ENCODE results near the gene PPIF. TPM values are rescaled to one million over a fixed set of nuclear protein-coding genes. Genes with fewer than 3 reads are reported as not detected.
A peak's percentile ranks its signal among the peaks of the same experiment; 100 is the strongest.

Gene PPIF
- total RNA-seq, 1 experiment from 2014 or later = 42.3 TPM

DNA sequence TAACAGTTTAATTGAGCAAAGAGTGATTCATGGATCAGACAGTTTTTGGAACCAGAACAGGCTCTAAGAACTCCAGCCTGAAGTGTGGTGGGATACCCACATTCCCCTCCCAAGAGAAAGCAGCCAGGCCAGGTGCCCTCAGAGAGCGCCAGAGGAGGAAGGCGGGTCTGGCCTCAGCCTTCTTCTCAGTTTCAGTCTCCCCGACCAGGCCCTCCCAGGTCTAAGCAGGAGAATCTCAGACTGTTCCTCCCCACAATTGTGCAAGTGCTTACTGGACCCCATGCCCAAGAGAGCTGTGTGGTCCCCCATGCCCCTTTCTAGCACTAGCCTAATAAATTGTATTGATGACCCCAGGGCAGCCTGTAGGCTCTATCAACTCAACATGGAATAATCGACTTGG is 25.6 kb downstream of the PPIF start:
- no peak for DNase-seq

DNA sequence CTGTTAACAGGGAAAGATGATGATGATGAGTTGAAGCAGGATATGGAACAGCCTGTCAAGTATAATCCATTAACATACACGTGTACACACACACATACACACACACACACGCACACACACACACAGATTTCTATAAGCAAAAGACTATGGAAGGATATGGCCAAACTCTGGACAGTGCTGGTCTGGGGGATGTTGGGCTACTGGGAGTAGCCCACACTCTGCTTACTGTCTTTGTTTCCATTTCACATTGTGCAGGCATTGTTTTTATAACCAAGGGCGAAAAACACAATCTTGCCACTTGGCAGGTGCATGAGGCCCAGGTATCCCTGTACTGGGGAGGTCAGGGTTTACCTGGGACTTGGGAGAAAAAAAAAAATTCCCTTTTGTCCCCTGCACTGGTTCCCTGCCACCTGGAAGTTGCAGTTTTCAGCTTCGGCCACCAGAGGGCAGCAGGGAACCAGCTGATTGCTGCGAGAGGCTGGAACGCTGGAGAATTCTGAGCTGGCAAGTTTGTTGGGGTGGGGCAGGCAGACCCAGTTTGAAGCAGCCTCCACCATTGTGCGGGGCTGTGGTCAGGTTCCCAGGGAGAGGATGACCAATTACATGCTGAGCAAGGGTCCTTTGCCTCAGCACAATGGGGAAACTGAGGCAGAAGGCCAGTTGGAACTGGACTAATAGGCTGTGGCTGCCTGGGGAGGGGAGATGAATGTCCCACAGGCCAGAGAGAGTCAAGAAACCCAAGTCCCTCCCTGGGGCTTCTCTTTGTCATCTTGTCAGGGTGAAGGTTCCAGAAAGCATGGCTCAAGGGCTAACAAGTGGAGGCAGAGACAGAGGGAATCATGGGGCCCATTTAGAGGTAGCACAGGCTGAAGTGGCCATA is 27.3 kb downstream of the PPIF start:
- Histone ChIP-seq H3K4me3 (no peak overlapping the region), H3K27me3 (no peaks in the 10 kb centered on the region)
- DNase-seq = peak; percentile 71

More for the DNA sequence above, 25.6 kb downstream of the PPIF start:
- Histone ChIP-seq H3K36me3 (no peaks in the 10 kb centered on the region), H3K27me3 (no peaks in the 10 kb centered on the region), H3K4me3 (no peak overlapping the region), H3K9me3 (peaks cover 16% of the 10 kb centered on the region)

DNA sequence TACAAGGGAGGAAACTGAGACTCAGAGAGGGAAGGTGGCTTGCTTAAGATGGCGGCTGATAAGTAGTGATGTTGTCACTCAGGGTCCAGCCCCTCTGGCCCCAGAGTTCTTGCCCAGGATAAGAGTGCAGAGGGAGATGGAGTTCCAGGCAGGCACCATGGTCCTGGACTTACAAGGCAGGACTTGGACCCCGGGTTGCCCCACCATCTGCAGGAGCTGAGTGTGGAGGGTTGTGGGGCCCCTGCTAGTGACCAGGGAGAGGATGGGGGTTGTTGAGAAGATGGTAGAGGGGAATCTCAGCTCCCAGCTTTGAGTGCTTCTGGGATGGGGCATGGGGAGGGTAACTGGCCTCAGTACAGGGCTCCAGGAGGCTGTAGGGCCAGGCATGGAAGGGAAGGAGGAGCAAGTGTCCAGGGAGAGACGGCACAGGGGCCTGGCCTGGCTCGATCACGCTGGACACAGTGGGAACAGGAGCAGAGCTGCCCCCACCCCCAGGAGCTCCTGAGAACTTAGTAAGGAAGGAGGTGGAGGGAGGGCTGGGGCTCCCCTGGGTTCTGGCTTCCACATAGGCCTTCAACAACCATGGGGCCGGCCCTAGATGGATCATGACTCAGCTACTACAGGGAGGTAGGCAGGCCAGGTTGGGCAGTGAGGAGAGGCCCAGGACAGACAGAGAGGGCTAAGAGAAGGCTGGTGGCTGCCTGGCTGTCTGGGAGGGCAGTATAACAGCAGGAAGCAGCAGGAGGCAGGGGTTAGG is 28.2 kb downstream of the PPIF start:
- peak; percentile 65 for DNase-seq
- Histone ChIP-seq H3K27me3 (no peaks in the 10 kb centered on the region), H3K9me3 (peaks cover 8% of the 10 kb centered on the region), H3K36me3 (no peaks in the 10 kb centered on the region), H3K4me3 (no peak overlapping the region)

More for the DNA sequence above, 27.3 kb downstream of the PPIF start:
- Histone ChIP-seq H3K9me3 (peaks cover 14% of the 10 kb centered on the region), H3K36me3 (no peaks in the 10 kb centered on the region)

DNA sequence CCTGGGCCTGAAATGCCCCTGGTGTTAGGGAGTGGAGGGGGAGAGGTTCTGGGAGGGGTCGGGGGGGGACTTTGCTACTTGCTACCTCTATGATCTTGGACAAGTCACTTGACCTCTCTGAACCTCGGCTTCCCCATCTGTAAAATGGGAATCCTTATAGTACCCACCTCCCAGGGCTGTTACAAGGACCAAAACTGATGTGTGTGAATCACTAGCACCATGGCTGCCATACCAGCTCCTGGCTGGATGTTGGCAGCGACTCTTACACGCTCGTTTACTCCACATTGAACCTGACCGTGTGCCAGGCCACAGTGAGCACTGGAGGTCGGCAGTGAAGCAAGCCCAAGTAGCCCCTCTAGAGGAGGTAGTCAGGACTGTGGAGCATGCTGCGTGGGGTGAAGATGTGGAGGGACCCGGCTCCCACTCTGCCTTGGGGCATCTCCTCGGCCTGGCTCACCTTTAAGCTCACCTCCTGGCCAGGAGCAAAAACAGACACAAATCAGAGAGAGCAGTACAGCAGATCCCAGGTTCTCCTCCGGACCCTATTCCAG is 28.9 kb downstream of the PPIF start:
- Histone ChIP-seq H3K36me3 (no peaks in the 10 kb centered on the region), H3K9me3 (peaks cover 4% of the 10 kb centered on the region), H3K4me3 (no peak overlapping the region), H3K27me3 (no peaks in the 10 kb centered on the region)
- DNase-seq = no peak

DNA sequence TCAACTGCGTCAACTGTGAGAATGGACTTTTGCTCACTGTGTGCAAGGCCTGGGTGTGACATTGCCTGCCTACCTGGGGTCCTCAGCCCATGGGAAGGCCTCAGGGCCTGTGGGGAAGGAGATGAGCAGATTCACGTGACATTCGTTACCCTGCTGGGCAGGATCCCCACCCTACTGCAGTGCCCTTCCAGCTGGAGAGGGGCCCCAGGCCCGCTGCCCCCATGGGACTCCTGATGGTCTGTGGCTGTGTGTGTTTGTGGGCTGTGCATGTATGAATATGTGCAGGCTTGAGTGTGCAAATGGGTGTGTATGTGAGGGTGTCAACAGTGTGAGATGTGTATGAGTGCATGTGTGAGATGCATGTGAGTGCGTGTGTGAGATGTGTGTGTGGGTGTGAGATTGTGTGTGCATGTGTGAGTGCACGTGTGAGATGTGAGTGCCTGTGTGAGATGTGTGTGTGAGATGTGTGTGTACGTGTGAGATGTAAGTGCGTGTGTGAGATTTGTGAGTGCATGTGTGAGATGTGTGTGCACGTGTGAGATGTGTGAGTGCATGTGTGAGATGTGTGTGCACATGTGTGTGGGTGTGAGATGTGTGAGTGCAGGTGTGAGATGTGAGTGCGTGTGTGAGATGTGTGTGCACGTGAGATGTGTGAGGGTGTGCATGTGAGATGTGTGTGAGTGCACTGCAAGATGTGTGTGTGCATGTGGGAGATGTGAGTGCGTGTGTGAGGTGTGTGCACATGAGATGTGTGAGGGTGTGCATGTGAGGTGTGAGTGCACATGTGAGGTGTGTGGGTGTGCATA is 29.7 kb downstream of the PPIF start:
- H3K27me3 ChIP-seq = no peaks in the 10 kb centered on the region
- no peak for DNase-seq
- no peaks in the 10 kb centered on the region for H3K36me3 ChIP-seq
- no peaks in the 10 kb centered on the region for H3K9me3 ChIP-seq
- H3K4me3 ChIP-seq = no peak overlapping the region

DNA sequence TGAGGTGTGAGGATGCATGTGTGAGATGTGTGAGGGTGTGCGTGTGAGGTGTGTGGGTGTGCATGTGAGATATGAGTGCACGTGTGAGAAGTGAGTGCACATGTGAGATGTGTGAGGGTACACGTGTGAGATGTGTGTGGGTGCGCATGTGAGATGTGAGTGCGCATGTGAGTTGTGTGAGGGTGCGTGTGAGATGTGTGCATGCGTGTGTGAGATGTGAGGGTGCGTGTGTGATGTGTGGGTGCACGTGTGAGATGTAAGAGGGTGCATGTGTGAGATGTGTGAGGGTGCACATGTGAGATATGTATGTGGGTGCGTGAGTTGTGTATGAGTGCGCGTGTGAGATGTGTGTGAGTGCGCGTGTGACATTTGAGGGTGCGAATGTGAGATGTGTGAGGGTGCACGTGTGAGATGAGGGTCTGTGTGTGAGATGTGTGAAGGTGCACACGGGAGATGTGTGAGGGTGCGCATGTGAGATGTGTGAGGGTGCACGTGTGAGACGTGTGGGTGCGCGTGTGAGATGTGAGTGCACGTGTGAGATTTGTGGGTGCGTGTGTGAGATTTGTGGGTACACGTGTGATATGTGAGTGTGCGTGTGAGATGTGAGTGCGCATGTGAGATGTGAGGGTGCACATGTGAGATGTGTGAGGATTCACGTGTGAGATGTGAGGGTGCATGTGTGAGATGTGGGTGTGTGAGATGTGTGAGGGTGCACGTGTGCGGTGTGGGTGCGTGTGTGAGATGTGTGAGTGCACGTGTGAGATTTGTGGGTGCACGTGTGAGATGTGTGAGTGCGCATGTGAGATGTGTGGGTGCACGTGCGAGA is 30.5 kb downstream of the PPIF start:
- H3K4me3 ChIP-seq = no peak overlapping the region
- H3K36me3 ChIP-seq = no peaks in the 10 kb centered on the region; the same call in 1 of the 2 replicates
- H3K9me3 ChIP-seq = no peaks in the 10 kb centered on the region
- no peaks in the 10 kb centered on the region for H3K27me3 ChIP-seq
- no peak for DNase-seq

DNA sequence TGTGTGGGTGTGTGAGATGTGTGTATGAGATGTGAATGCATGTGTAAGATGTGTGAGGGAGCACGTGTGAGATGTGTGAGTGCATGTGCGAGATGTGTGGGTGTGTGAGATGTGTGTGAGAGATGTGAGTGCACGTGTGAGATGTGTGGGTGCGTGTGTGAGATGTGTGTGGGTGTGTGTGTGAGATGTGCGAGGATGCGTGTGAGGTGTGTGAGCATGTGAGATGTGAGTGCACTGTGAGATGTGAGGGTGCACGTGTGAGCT is 31.0 kb downstream of the PPIF start:
- no peak overlapping the region for H3K4me3 ChIP-seq
- no peak for DNase-seq

DNA sequence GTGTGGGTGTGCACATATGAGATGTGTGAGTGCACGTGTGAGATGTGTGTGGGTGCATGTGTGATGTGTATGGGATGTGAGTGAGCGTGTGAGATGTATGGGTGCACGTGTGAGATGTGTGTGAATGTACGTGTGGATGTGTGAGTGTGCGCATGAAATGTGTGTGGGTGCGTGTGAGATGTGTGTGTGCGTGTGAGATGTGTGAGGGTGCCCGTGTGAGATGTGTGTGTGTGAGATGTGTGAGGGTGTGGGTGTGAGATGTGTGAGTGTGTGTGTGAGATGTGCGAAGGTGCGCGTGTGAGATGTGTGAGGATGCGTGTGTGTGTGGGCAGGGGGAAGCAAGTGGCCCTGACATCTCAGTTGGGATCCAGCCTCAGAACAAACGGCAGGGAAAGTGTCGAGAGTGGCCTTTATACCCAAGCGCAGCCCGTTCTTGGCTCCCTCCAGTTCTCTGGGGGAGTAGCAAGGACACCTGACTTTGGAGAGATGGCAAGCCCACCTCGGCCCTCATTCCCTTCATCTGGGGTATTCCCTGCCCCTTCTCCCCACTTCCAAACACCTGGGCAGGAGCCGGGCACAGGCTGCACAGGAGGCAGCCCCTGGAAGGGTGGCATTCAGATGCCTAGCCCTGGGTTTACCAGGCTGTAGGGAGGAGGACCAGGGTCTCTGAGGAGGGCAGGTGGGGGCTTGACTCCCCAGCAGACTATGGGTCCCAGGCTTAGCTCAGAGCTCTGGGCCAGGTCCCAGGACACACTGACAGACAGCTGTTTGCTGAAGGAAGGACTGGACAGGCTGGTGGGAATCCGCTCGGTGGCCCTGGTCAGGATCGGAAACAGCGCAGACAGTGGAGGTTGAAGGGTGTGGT is 31.6 kb downstream of the PPIF start:
- DNase-seq = no peak
- no peaks in the 10 kb centered on the region for H3K27me3 ChIP-seq
- H3K9me3 ChIP-seq = no peaks in the 10 kb centered on the region
- H3K4me3 ChIP-seq = no peak overlapping the region
- H3K36me3 ChIP-seq = no peaks in the 10 kb centered on the region; the same call in 1 of the 2 replicates

More for the DNA sequence above, 31.0 kb downstream of the PPIF start:
- Histone ChIP-seq H3K36me3 (no peaks in the 10 kb centered on the region; the same call in 1 of the 2 replicates), H3K9me3 (no peaks in the 10 kb centered on the region), H3K27me3 (no peaks in the 10 kb centered on the region)

DNA sequence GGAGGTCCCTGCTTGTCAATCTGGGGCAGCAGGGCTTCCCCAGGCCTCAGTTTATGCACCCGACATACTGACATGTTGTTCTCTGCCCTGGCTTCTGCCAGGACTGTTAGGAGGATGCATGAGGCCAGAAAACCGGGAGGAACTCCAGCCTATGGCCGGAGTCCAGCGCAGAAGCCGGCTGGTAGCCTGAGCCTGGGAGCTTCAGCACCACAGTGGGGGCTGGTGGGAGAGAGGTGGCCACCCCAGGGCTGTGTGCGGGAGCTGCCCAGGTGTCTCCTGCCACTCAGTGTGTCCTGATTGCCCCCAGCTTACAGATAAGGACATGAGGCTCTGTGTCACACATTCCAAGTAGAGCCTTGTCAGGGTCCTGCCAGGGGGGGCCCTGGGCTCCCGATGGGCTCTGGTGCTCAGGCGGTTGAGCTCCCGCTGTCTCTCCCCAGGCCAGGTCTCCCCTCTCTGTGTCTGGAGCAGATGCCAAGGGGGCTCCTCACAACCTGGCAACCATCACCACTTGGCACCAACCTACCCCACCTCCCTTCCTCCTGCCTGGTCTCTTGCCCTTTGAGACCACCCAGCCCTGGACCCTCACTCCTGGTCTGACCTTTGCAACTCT is 32.3 kb downstream of the PPIF start:
- no peaks in the 10 kb centered on the region for H3K9me3 ChIP-seq
- H3K4me3 ChIP-seq = no peak overlapping the region

DNA sequence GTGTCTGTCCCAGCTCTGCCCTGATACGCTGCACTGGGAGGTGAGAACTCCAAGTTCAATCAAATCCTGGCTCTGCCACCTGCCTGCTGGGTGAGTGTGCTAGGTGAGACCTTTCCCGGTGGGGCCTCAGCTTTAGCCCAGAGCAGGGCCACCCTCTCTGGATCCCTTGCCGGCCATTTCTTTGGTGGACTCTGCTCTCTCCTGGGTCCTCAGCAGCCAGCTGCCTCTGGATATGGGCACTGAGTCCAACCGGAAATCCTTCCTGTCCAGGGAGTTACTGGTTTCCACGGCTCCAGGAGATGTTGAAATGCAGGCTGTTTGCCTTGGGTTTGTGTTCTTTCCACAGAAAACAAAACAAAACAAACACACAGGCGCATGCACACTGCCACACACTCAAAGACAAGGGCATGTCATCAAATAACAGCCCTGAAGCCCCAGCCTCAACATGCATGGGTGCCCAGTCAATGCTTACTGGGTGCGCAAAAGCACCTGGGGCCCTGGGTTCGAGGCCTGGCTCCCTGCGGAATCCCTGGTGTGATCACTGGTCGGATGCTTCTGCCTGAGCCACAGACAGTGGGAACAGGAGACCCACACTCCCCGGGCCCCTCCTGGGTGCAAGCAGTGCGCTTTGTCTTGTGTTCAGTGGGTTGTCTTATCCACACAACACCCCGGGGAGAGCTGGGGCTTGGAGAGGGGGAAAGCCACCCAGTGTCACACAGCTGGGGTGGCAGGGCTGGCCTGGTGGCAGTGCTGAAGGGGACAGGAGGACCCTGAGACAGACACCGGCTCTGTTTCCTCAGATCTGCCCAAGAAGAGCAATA is 33.1 kb downstream of the PPIF start:
- H3K36me3 ChIP-seq = no peaks in the 10 kb centered on the region; the same call in 1 of the 2 replicates
- no peak overlapping the region for H3K4me3 ChIP-seq
- no peaks in the 10 kb centered on the region for H3K27me3 ChIP-seq
- no peaks in the 10 kb centered on the region for H3K9me3 ChIP-seq
- peak; percentile 58 for DNase-seq

More for the DNA sequence above, 32.3 kb downstream of the PPIF start:
- DNase-seq = no peak
- H3K27me3 ChIP-seq = no peaks in the 10 kb centered on the region
- no peaks in the 10 kb centered on the region; the same call in 1 of the 2 replicates for H3K36me3 ChIP-seq

DNA sequence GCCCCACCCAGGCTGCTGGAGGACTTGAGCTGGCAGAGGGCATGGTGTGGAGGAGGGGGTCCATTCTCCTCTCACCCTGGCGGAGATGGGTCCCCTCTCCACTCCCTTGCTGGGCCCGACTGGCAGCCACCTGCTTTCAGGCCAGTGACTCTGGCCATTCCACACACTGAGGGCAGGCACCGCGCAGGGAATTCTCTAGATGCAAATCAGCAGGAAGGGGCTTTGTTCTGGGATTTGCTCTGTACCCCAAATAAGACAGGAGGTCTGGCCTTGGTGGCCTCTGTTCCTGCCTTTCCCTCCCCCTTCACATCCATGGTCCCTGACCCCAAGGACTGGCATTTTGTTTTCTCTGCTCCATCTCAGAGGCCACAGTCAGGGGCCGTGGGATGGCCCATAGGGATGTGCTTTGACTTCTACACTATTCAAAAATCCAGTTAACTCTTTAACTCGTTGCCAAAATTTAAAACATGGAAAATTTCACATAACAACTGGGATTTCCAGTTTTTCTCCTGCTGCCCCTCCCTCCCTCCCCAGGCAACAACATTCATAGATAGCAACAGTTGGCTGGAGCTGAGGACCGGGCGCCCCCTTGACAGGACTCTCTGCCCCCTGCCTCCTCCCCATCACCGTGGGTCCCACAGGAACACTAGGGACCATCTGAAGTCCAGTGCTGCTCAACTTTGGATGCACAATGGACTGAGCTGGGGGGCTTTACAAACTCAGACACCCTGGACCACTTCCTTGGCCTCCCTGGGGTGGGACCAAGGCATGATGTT is 33.9 kb downstream of the PPIF start:
- Histone ChIP-seq H3K36me3 (no peaks in the 10 kb centered on the region; the same call in 1 of the 2 replicates), H3K27me3 (no peaks in the 10 kb centered on the region), H3K9me3 (no peaks in the 10 kb centered on the region), H3K4me3 (no peak overlapping the region)
- DNase-seq = no peak

DNA sequence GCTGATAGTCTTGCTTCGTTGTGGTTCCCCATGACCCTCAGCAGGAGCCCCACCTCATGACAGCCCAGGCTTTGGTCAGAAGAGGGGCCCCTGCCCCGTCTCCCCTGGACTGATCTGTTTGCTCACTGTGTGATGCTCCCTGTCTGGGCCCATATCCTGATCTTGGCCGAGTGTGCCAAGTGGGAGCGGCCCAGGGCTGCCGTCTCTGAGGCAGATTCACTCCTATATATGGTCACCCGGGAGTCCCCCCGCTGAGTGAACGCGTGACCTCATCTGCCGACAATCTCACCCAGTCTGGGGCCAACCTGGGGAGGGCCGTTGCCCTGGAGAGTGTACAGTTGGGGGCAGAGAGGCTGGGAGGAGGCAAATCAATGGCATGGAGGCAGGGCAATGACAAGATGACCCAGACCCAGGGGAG is 34.5 kb downstream of the PPIF start:
- no peaks in the 10 kb centered on the region for H3K9me3 ChIP-seq
- no peak overlapping the region for H3K4me3 ChIP-seq
- H3K27me3 ChIP-seq = no peaks in the 10 kb centered on the region
- peak; percentile 82 for DNase-seq
- no peaks in the 10 kb centered on the region; the same call in 1 of the 2 replicates for H3K36me3 ChIP-seq

DNA sequence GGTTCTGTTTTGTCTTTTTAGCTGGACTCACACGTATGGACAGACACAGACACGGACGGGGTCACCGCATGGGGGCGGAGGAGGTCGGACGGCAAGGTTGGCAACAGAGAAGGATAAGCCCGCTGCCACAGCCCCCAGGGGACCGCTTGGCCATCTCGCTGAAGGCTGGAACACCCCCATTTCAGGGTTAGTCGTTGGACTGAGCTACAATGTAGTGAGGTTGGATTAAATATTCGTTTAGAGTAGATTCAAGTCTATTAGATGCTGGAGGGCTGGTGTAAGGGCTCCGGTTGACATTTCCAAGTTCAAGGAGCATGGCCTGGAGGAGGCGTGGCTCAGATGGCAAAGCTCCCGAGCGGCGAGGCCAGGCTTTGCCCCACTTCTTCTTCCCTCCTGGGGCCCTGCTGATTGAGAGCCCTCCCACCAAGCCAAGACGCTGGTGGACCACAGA is 35.2 kb downstream of the PPIF start:
- no peak for DNase-seq
- no peaks in the 10 kb centered on the region; the same call in 1 of the 2 replicates for H3K36me3 ChIP-seq
- no peak overlapping the region for H3K4me3 ChIP-seq
- no peaks in the 10 kb centered on the region for H3K27me3 ChIP-seq
- H3K9me3 ChIP-seq = no peaks in the 10 kb centered on the region
